Neural progenitor cell (in vitro differentiated cells): Measurements from ENCODE around the gene CPA1. TPM values are rescaled to one million over a fixed set of nuclear protein-coding genes. Genes with fewer than 3 reads are reported as not detected.

Experiments
- DNase-seq: peaks from one replicate; pipeline ENCODE4 v3.0.0-alpha.2; 2016; ENCODE audit warnings: low spot score
- H2AFZ ChIP-seq: fragments of 200-600 bp; sonication (generic); replicated peaks from 2 replicates; pipeline ENCODE4 v1.6.1; 2016; ENCODE audit warnings: antibody characterized with exemption
- H3F3A ChIP-seq: fragments of 200-600 bp; sonication (generic); 2 replicates; pipeline ENCODE4 v1.6.1; 2016; ENCODE audit warnings: antibody characterized with exemption, low read depth
- H3K27ac ChIP-seq: fragments of 200-600 bp; sonication (generic); 2 replicates; pipeline ENCODE4 v1.5.1; 2016; ENCODE audit warnings: mild to moderate bottlenecking
- H3K27me3 ChIP-seq: fragments of 200-600 bp; sonication (generic); 2 replicates; pipeline ENCODE4 v1.6.1; 2016; ENCODE audit warnings: mild to moderate bottlenecking, moderate library complexity
- H3K36me3 ChIP-seq: fragments of 200-600 bp; sonication (generic); 2 replicates; pipeline ENCODE4 v1.5.1; 2016
- H3K4me1 ChIP-seq: fragments of 200-600 bp; sonication (generic); 2 replicates; pipeline ENCODE4 v1.6.1; 2016; ENCODE audit warnings: mixed run types
- H3K4me2 ChIP-seq: fragments of 200-600 bp; sonication (generic); 2 replicates; pipeline ENCODE4 v1.6.1; 2016
- H3K4me3 ChIP-seq: fragments of 200-600 bp; sonication (generic); 2 replicates; pipeline ENCODE4 v1.5.1; 2016
- H3K79me2 ChIP-seq: fragments of 200-600 bp; sonication (generic); 2 replicates; pipeline ENCODE4 v1.6.1; 2016; ENCODE audit warnings: low read depth
- H3K9ac ChIP-seq: fragments of 200-600 bp; sonication (generic); 2 replicates; pipeline ENCODE4 v1.6.1; 2016
- H3K9me3 ChIP-seq: fragments of 200-600 bp; sonication (generic); 2 replicates; pipeline ENCODE4 v1.5.1; 2016; ENCODE audit warnings: low read depth
- H4K20me1 ChIP-seq: fragments of 200-600 bp; sonication (generic); 2 replicates; pipeline ENCODE4 v1.6.1; 2016; ENCODE audit warnings: low read depth
- H3K27ac Mint-ChIP-seq: 3 replicates; pipeline ENCODE4 v1.8.0; 2021; ENCODE audit warnings: mixed read lengths
- H3K27me3 Mint-ChIP-seq: 2 replicates; pipeline ENCODE4 v1.8.0; 2022; ENCODE audit warnings: low read depth, mild to moderate bottlenecking, inconsistent platforms, moderate library complexity, mixed read lengths; ENCODE audit not compliant: insufficient read depth
- H3K36me3 Mint-ChIP-seq: 3 replicates; pipeline ENCODE4 v1.8.0; 2021; ENCODE audit warnings: mixed read lengths
- H3K4me1 Mint-ChIP-seq: 3 replicates; pipeline ENCODE4 v1.8.0; 2021; ENCODE audit warnings: mixed read lengths
- H3K4me3 Mint-ChIP-seq: 3 replicates; pipeline ENCODE4 v1.8.0; 2021; ENCODE audit warnings: mild to moderate bottlenecking, moderate library complexity, mixed read lengths
- H3K9me3 Mint-ChIP-seq: 3 replicates; pipeline ENCODE4 v1.8.0; 2020; ENCODE audit warnings: mixed read lengths
- EZH2 ChIP-seq: fragments of 200-600 bp; sonication (generic); IDR thresholded peaks from 2 replicates; pipeline ENCODE4 v1.6.1; 2017; ENCODE audit warnings: antibody characterized with exemption, mild to moderate bottlenecking, moderate library complexity
- EZH2phosphoT487 ChIP-seq: fragments of 200-600 bp; sonication (generic); IDR thresholded peaks from 2 replicates; pipeline ENCODE4 v1.6.1; 2017; ENCODE audit warnings: antibody characterized with exemption
- total RNA-seq: library from RNA; depleted of rRNA; stranded (reverse); fragments of >200 nt; gene quantifications from 2 replicates; pipeline ENCODE4 v1.2.3, GENCODE V29; 2015; ENCODE audit warnings: low replicate concordance
- TF ChIP-seq, protein P1 (sequence below): fragments of 200-600 bp; sonication (generic); IDR thresholded peaks from 2 replicates; pipeline ENCODE4 v1.5.1; 2017; ENCODE audit warnings: antibody characterized with exemption, mild to moderate bottlenecking

CPA1 gene
- total RNA-seq, 1 donor from 2014 or later: not detected

GRCh38 chr7:130345725-130346124, 34.6 kb upstream of the CPA1 start:
- Histone ChIP-seq H3K9ac (no peak overlapping the region), H3K4me2 (peak overlapping the region; percentile 73), H3K36me3 (no peaks in the 10 kb centered on the region), H3K27me3 (no peaks in the 10 kb centered on the region), H3K4me1 (peaks cover 33% of the 10 kb centered on the region), H3F3A (peaks cover 35% of the 10 kb centered on the region), H4K20me1 (no peaks in the 10 kb centered on the region), H3K27ac (peak overlapping the region; percentile 72), H3K9me3 (no peaks in the 10 kb centered on the region), H3K4me3 (peak overlapping the region; percentile 21), H3K79me2 (no peaks in the 10 kb centered on the region), H2AFZ (no peak overlapping the region)
- TF ChIP-seq EZH2phosphoT487: no peak
- TF ChIP-seq, protein P1, sequence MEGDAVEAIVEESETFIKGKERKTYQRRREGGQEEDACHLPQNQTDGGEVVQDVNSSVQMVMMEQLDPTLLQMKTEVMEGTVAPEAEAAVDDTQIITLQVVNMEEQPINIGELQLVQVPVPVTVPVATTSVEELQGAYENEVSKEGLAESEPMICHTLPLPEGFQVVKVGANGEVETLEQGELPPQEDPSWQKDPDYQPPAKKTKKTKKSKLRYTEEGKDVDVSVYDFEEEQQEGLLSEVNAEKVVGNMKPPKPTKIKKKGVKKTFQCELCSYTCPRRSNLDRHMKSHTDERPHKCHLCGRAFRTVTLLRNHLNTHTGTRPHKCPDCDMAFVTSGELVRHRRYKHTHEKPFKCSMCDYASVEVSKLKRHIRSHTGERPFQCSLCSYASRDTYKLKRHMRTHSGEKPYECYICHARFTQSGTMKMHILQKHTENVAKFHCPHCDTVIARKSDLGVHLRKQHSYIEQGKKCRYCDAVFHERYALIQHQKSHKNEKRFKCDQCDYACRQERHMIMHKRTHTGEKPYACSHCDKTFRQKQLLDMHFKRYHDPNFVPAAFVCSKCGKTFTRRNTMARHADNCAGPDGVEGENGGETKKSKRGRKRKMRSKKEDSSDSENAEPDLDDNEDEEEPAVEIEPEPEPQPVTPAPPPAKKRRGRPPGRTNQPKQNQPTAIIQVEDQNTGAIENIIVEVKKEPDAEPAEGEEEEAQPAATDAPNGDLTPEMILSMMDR: no peak
- no peak for TF ChIP-seq EZH2
- DNase-seq: no peak
- H3K4me1 Mint-ChIP-seq: peaks cover 65% of the 10 kb centered on the region
- peak overlapping the region; percentile 96 for H3K27ac Mint-ChIP-seq
- H3K9me3 Mint-ChIP-seq: peaks cover 10% of the 10 kb centered on the region
- H3K4me3 Mint-ChIP-seq: no peak overlapping the region
- peaks cover 6% of the 10 kb centered on the region for H3K27me3 Mint-ChIP-seq
- peaks cover 1% of the 10 kb centered on the region for H3K36me3 Mint-ChIP-seq

DNA sequence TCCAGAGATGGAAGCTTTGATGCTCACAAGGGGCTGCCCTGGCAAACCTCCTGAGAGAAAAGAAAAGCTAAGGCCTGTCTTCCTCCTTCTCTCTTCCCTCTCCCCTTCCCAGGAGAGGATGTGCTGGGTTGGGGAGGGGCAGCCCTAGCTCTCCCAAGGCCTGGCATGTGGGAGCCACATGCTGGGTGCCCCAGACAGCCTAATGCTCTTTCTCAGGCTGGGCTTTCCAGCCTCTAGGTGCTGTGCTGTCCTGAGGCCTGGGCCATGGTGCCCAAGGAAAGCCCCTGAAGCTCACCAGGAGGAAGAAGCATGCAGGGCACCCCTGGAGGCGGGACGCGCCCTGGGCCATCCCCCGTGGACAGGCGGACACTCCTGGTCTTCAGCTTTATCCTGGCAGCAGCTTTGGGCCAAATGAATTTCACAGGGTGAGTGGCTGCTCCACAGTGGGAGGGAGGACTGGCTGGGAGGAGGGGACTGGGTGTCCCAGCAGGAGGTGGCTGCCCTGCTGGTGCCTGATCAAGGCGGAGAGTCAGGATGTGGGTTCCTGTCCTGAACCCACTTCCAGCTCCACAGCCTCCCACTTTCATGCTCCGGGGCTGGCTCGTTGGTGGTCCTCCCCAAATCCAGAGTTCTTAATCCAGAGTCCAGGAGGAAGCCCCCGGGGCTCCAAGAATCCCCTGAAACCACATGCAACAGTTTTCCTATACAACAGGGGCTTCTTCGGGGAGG, 34.0 kb upstream of the CPA1 start:
- no peak overlapping the region for H3K9ac ChIP-seq
- peaks cover 39% of the 10 kb centered on the region for H3K4me1 ChIP-seq
- peak overlapping the region; percentile 72 for H3K27ac ChIP-seq
- H3K79me2 ChIP-seq: no peaks in the 10 kb centered on the region
- TF ChIP-seq EZH2: no peak
- TF ChIP-seq, protein P1: no peak
- TF ChIP-seq EZH2phosphoT487: no peak
- no peaks in the 10 kb centered on the region for H4K20me1 ChIP-seq
- Mint-ChIP-seq H3K27ac (peak overlapping the region; percentile 96), H3K9me3 (peaks cover 10% of the 10 kb centered on the region), H3K27me3 (peaks cover 6% of the 10 kb centered on the region), H3K36me3 (peaks cover 1% of the 10 kb centered on the region), H3K4me3 (no peak overlapping the region), H3K4me1 (peaks cover 71% of the 10 kb centered on the region)
- H3K36me3 ChIP-seq: no peaks in the 10 kb centered on the region
- H3K4me2 ChIP-seq: no peak overlapping the region
- H3K27me3 ChIP-seq: no peaks in the 10 kb centered on the region
- no peak for DNase-seq
- H3F3A ChIP-seq: peaks cover 41% of the 10 kb centered on the region
- no peaks in the 10 kb centered on the region for H3K9me3 ChIP-seq
- no peak overlapping the region for H3K4me3 ChIP-seq
- no peak overlapping the region for H2AFZ ChIP-seq

DNA sequence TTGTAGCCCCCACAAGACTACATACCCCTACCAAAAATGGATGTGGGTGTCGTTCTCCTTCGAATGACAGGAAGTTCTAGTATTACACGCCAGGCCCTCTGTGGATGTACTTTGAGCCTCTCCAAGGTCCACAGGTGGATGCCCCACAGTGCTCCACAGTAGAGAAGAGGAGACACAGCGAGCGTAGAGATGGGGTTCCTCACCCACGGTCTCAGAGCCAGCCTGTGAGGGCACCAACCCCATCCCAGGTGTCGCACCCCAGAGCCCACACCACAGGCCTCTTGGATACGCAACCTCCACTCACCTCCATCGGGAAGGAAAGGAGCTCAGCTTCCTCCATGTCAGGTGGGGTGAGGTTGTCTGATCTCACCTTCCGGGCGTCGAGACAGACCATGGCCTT, 33.4 kb upstream of the CPA1 start:
- Histone ChIP-seq H3K27ac (no peak overlapping the region), H3K4me3 (no peak overlapping the region), H2AFZ (no peak overlapping the region), H3K79me2 (no peaks in the 10 kb centered on the region), H3K27me3 (no peaks in the 10 kb centered on the region), H3K4me1 (peaks cover 45% of the 10 kb centered on the region), H3F3A (peaks cover 47% of the 10 kb centered on the region), H4K20me1 (no peaks in the 10 kb centered on the region), H3K9me3 (no peaks in the 10 kb centered on the region), H3K4me2 (no peak overlapping the region), H3K36me3 (no peaks in the 10 kb centered on the region), H3K9ac (no peak overlapping the region)
- Mint-ChIP-seq H3K36me3 (peaks cover 1% of the 10 kb centered on the region), H3K4me1 (peaks cover 77% of the 10 kb centered on the region), H3K4me3 (no peak overlapping the region), H3K27me3 (peaks cover 6% of the 10 kb centered on the region), H3K9me3 (peaks cover 7% of the 10 kb centered on the region), H3K27ac (peak overlapping the region; percentile 29)
- TF ChIP-seq, protein P1: no peak
- no peak for TF ChIP-seq EZH2
- no peak for TF ChIP-seq EZH2phosphoT487
- no peak for DNase-seq
